HepG2 (cell line): ENCODE measurements around the gene EFEMP2. TPM values are rescaled to one million over a fixed set of nuclear protein-coding genes. Genes with fewer than 3 reads are reported as not detected.

ENCODE experiments used
- CAMTA2 ChIP-seq: sonication (generic); formaldehyde crosslinking; IDR thresholded peaks from 2 replicates; pipeline ENCODE4 v1.4.0; 2020; ENCODE audit warnings: mild to moderate bottlenecking, missing genetic modification reagents, borderline replicate concordance
- CREB1 ChIP-seq, 2 experiments: fragments of 450-650 bp in 1 of 2; IDR thresholded peaks; 2 replicates each; pipeline ENCODE4 v1.6.1; 2016 to 2017; ENCODE audit warnings: control low read depth in 1 of 2, mild to moderate bottlenecking in 1 of 2, missing compliant biosample characterization in 1 of 2, missing genetic modification characterization in 1 of 2
- FOXK1 ChIP-seq: sonication (generic); formaldehyde crosslinking; IDR thresholded peaks from 2 replicates; pipeline ENCODE4 v1.4.0; 2020; ENCODE audit warnings: low read depth, missing genetic modification reagents, borderline replicate concordance
- HDAC6 ChIP-seq: fragments of 200-600 bp; sonication (generic); IDR thresholded peaks from 2 replicates; pipeline ENCODE4 v1.7.0; 2017; ENCODE audit warnings: mild to moderate bottlenecking, antibody characterized with exemption, low read length, low read depth
- HMGA1 ChIP-seq: sonication (generic); formaldehyde crosslinking; conservative IDR thresholded peaks from 2 replicates; pipeline ENCODE4 v1.4.0; 2020; ENCODE audit warnings: missing genetic modification reagents
- MED1 ChIP-seq: sonication (generic); formaldehyde crosslinking; IDR thresholded peaks from 2 replicates; pipeline ENCODE4 v1.4.0; 2020; ENCODE audit warnings: missing genetic modification reagents
- MZF1 ChIP-seq: sonication (generic); formaldehyde crosslinking; IDR thresholded peaks from 2 replicates; pipeline ENCODE4 v1.8.1; 2023; ENCODE audit warnings: mild to moderate bottlenecking, missing genetic modification reagents, borderline replicate concordance
- RFXAP ChIP-seq: sonication (generic); formaldehyde crosslinking; IDR thresholded peaks from 2 replicates; pipeline ENCODE4 v1.4.0; 2020; ENCODE audit warnings: missing genetic modification reagents, borderline replicate concordance
- SAFB2 ChIP-seq: sonication (generic); formaldehyde crosslinking; IDR thresholded peaks from 2 replicates; pipeline ENCODE4 v1.5.1; 2020; ENCODE audit warnings: missing genetic modification reagents, low read depth, mild to moderate bottlenecking, borderline replicate concordance
- SIX4 ChIP-seq: sonication (generic); formaldehyde crosslinking; IDR thresholded peaks from 2 replicates; pipeline ENCODE4 v1.4.0; 2020; ENCODE audit warnings: missing genetic modification reagents
- SPEN ChIP-seq: sonication (generic); formaldehyde crosslinking; IDR thresholded peaks from 2 replicates; pipeline ENCODE4 v1.5.1; 2020; ENCODE audit warnings: low read depth, mild to moderate bottlenecking, missing genetic modification reagents
- SYNCRIP ChIP-seq: fragments of 200-400 bp; formaldehyde crosslinking; IDR thresholded peaks from 2 replicates; pipeline ENCODE4 v1.6.1; 2018; ENCODE audit warnings: mild to moderate bottlenecking, low read depth, low read length; ENCODE audit not compliant: insufficient read depth
- TEAD3 ChIP-seq: optimal IDR thresholded peaks from 2 replicates; pipeline ENCODE3; 2016; ENCODE audit warnings: borderline replicate concordance
- ZNF354B ChIP-seq: sonication (generic); formaldehyde crosslinking; IDR thresholded peaks from 2 replicates; pipeline ENCODE4 v1.8.0; 2022; ENCODE audit warnings: mild to moderate bottlenecking, missing genetic modification reagents
- ZNF569 ChIP-seq: sonication (generic); formaldehyde crosslinking; IDR thresholded peaks from 2 replicates; pipeline ENCODE4 v1.5.0; 2020; ENCODE audit warnings: mild to moderate bottlenecking, missing genetic modification reagents, moderate library complexity, borderline replicate concordance
- ZNF772 ChIP-seq: sonication (generic); formaldehyde crosslinking; IDR thresholded peaks from 2 replicates; pipeline ENCODE4 v1.5.0; 2020; ENCODE audit warnings: mild to moderate bottlenecking, missing genetic modification reagents
- polyA plus RNA-seq, 8 experiments: library from polyadenylated mRNA; depleted of rRNA in 3 of 8; stranded (reverse) in 7 of 8; unstranded in 1 of 8; fragments of >200 nt; fragmentation: Illumina TruSeq in 4 of 8; extraction: Trizol in 4 of 8; gene quantifications; 2 replicates each; pipeline versions ENCODE4 v1.2.1 to v1.2.3, GENCODE V29; 2011 to 2016; ENCODE audit warnings: low read depth in 4 of 8, missing spikeins in 1 of 8, mixed read lengths in 1 of 8; ENCODE audit not compliant: insufficient read depth in 1 of 8
- total RNA-seq, 5 experiments: library from RNA; depleted of rRNA; stranded (reverse); fragments of >200 nt; fragmentation: Illumina TruSeq; extraction: Trizol; gene quantifications; 2 replicates each; pipeline ENCODE4 v1.2.3, GENCODE V29; 2016; ENCODE audit warnings: low read depth in 1 of 5
- TF ChIP-seq, protein P1 (sequence below): sonication (generic); formaldehyde crosslinking; IDR thresholded peaks from 2 replicates; pipeline ENCODE4 v1.5.1; 2020; ENCODE audit warnings: missing genetic modification reagents, mild to moderate bottlenecking, borderline replicate concordance
- TF ChIP-seq, protein P2 (sequence below): IDR thresholded peaks from 2 replicates; pipeline ENCODE4 v1.6.1; 2016; ENCODE audit warnings: mild to moderate bottlenecking
- TF ChIP-seq, protein P3 (sequence below): sonication (generic); formaldehyde crosslinking; IDR thresholded peaks from 2 replicates; pipeline ENCODE4 v1.5.0; 2020; ENCODE audit warnings: missing genetic modification reagents, mild to moderate bottlenecking, borderline replicate concordance
- TF ChIP-seq, protein P4 (sequence below): sonication (generic); formaldehyde crosslinking; IDR thresholded peaks from 2 replicates; pipeline ENCODE4 v1.5.1; 2020; ENCODE audit warnings: missing genetic modification reagents, mild to moderate bottlenecking, borderline replicate concordance
- TF ChIP-seq, protein P5 (sequence below): sonication (generic); formaldehyde crosslinking; IDR thresholded peaks from 2 replicates; pipeline ENCODE4 v1.8.0; 2022; ENCODE audit warnings: mild to moderate bottlenecking, missing genetic modification reagents
- TF ChIP-seq, protein P6 (sequence below): sonication (generic); formaldehyde crosslinking; IDR thresholded peaks from 2 replicates; pipeline ENCODE4 v1.4.0; 2020; ENCODE audit warnings: missing genetic modification reagents, borderline replicate concordance

The EFEMP2 gene
- total and polyA plus RNA-seq, 2 of the 13 experiments (the other 11 are each of a cell fraction or from before 2014, with no cell fraction given): 7.4 to 29.7 TPM

DNA sequence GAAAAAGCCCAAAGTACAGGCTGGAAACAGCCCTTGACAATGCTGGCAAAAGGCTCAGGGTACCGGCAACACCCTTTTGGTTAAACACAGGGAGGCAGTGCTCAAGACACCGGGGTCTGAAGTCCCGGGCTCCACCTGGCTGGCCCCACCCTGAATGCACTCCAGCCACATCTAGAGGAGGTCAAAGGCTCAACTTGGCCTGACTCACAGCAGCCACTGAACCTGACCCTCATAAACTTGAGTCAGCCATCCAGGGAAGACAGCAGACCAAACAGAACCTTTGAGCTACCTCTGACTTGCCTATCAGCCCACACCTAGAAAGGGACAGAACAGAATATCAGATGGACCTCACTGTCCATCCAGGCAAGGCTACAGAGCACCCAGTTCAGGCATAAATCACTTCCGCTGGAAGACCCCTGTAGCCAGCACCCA lies 18.4 kb downstream of the EFEMP2 start (continued):
- TF ChIP-seq, protein P1, sequence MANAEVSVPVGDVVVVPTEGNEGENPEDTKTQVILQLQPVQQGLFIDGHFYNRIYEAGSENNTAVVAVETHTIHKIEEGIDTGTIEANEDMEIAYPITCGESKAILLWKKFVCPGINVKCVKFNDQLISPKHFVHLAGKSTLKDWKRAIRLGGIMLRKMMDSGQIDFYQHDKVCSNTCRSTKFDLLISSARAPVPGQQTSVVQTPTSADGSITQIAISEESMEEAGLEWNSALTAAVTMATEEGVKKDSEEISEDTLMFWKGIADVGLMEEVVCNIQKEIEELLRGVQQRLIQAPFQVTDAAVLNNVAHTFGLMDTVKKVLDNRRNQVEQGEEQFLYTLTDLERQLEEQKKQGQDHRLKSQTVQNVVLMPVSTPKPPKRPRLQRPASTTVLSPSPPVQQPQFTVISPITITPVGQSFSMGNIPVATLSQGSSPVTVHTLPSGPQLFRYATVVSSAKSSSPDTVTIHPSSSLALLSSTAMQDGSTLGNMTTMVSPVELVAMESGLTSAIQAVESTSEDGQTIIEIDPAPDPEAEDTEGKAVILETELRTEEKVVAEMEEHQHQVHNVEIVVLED (CRISPR knock-in tag): no peak
- TF ChIP-seq SIX4 (CRISPR knock-in tag) (no peak), CREB1 (IDR thresholded peaks at IDR 0.05) (no peak), CREB1 (CRISPR knock-in tag; IDR thresholded peaks at IDR 0.05) (no peak), HDAC6 (no peak), FOXK1 (CRISPR knock-in tag) (0 out of 2 replicates have a peak, but pooled peaks have one; percentile 22), SYNCRIP (no peak), ZNF772 (CRISPR knock-in tag) (no peak), SPEN (CRISPR knock-in tag) (peak; percentile 42; the same call in 1 of the 2 replicates), HMGA1 (CRISPR knock-in tag) (no peak), SAFB2 (no peak), TEAD3 (CRISPR knock-in tag) (peak; percentile 11), CAMTA2 (no peak), ZNF354B (CRISPR knock-in tag) (no peak), MED1 (CRISPR knock-in tag) (peak; percentile 47; the same call in 1 of the 2 replicates), MZF1 (no peak), ZNF569 (no peak), RFXAP (CRISPR knock-in tag) (no peak)
- TF ChIP-seq, protein P2, sequence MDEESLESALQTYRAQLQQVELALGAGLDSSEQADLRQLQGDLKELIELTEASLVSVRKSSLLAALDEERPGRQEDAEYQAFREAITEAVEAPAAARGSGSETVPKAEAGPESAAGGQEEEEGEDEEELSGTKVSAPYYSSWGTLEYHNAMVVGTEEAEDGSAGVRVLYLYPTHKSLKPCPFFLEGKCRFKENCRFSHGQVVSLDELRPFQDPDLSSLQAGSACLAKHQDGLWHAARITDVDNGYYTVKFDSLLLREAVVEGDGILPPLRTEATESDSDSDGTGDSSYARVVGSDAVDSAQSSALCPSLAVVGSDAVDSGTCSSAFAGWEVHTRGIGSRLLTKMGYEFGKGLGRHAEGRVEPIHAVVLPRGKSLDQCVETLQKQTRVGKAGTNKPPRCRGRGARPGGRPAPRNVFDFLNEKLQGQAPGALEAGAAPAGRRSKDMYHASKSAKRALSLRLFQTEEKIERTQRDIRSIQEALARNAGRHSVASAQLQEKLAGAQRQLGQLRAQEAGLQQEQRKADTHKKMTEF: no peak
- TF ChIP-seq, protein P3, sequence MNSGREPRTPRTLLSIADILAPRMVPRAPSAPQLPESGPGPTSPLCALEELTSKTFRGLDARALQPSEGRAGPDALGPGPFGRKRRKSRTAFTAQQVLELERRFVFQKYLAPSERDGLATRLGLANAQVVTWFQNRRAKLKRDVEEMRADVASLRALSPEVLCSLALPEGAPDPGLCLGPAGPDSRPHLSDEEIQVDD (CRISPR knock-in tag): no peak
- TF ChIP-seq, protein P4, sequence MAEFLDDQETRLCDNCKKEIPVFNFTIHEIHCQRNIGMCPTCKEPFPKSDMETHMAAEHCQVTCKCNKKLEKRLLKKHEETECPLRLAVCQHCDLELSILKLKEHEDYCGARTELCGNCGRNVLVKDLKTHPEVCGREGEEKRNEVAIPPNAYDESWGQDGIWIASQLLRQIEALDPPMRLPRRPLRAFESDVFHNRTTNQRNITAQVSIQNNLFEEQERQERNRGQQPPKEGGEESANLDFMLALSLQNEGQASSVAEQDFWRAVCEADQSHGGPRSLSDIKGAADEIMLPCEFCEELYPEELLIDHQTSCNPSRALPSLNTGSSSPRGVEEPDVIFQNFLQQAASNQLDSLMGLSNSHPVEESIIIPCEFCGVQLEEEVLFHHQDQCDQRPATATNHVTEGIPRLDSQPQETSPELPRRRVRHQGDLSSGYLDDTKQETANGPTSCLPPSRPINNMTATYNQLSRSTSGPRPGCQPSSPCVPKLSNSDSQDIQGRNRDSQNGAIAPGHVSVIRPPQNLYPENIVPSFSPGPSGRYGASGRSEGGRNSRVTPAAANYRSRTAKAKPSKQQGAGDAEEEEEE (CRISPR knock-in tag): no peak
- TF ChIP-seq, protein P5, sequence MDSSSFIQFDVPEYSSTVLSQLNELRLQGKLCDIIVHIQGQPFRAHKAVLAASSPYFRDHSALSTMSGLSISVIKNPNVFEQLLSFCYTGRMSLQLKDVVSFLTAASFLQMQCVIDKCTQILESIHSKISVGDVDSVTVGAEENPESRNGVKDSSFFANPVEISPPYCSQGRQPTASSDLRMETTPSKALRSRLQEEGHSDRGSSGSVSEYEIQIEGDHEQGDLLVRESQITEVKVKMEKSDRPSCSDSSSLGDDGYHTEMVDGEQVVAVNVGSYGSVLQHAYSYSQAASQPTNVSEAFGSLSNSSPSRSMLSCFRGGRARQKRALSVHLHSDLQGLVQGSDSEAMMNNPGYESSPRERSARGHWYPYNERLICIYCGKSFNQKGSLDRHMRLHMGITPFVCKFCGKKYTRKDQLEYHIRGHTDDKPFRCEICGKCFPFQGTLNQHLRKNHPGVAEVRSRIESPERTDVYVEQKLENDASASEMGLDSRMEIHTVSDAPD (CRISPR knock-in tag): no peak
- TF ChIP-seq, protein P6, sequence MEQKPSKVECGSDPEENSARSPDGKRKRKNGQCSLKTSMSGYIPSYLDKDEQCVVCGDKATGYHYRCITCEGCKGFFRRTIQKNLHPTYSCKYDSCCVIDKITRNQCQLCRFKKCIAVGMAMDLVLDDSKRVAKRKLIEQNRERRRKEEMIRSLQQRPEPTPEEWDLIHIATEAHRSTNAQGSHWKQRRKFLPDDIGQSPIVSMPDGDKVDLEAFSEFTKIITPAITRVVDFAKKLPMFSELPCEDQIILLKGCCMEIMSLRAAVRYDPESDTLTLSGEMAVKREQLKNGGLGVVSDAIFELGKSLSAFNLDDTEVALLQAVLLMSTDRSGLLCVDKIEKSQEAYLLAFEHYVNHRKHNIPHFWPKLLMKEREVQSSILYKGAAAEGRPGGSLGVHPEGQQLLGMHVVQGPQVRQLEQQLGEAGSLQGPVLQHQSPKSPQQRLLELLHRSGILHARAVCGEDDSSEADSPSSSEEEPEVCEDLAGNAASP (CRISPR knock-in tag): peak; percentile 60; the same call in 1 of the 2 replicates
